NK-92 (cell line): ENCODE data around the gene THRAP3.

Experiments
- DNase-seq: peaks from one replicate; lab custom pipeline; 2025; ENCODE audit not compliant: unreplicated experiment; lab: John Stamatoyannopoulos, UW

Gene THRAP3

DNA sequence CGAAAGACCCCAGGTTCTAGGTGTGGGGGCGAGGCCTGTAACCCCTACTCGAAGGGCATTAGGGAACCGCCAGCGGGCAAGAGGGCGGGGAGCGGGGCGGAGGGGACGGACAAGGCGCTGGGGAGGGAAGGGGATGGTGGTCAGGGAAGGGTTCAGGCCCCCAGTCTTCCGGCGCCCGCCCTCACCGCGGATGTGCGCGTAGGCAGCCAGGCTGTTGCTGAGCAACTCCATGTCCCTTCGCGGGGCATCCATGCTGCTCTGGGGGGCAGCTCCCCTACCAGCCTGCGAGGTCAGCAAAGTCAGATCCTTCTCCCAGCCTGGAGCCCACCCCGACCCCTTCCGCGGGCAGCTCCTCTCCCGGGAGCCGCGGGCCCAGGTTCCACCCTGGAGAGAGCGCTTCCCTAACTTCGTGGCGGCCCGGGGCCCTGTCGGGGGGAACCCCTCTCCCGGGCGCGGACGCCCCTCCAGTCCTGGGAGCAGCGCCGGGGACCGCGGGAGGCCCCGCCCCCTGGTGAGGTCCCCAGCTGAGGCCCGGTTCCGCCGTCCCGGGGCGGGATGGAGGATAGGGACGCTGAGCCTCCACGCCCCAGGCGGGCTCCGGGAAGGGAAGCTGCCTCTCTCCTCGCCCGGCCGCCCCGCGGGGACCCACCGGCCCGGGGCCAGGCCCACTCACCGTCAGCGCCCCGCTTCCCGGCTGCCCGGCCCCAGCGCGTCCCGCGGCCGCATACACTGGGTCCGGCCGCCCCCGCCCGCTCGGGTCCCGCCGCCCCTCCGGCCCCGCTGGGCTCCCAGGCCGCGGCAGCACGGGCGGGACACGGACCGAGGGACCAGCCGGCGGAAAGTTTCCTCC lies 98.8 kb downstream of the THRAP3 start:
- DNase-seq, result no peak

DNA sequence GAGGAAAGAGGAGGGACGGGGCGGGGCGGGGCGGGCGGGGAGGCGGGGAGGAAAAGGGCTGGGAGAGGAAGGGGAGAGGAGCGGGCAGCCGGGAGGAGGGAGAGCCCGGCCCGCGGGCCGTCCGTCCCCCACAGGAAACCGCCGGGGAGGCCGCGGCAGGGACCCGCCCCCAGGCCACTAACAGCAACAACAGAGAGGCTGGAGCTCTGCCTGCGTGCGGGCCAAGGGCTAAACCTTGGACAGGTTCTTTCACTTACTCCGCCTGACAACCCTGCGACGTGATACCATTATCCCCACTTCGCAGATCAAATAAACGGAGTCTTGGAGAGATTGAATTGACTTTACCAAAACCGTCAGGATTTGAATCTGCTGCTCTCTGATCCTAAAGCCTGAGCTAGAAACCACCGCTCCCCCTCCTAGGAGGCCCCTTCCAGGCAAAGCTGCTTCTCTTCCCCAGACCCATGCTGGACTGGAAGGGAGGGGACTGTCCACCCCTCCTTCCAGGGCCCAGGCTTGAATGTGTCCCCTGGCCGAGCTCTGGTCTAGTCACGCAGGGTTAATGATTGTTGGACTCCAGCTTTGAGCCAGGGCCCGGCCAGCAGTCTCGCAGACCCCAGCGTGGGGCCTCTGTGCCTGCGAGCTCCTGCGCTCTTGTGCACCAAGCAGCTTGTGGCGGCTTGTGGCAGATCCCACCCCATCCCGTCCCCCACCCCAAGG lies 99.6 kb downstream of the THRAP3 start, which contains the start of gene EVA1B:
Gene EVA1B, minus strand, starts transcription at position 10 of the 717 bp plus-strand sequence. CDS start 608 bp downstream, outside the sequence.
- DNase-seq, result no peak

DNA sequence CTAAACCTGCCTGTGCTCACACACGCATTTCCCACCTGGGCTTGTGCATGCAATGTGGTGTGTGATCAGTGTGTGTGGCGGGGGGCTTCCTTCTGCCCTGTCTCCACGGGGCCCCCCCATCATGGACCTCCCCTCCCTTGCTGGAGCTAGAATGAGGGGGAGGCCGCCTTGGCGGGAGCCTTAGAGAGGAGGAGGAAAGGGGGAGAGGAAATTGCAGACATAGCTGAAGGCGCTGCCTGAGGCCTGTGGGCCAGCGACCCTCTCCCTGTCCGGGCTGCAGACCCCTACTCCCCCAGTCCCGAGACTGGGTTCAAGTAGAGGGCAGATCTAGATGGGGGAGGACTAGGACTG lies 100.1 kb downstream of the THRAP3 start:
- no peak for DNase-seq

DNA sequence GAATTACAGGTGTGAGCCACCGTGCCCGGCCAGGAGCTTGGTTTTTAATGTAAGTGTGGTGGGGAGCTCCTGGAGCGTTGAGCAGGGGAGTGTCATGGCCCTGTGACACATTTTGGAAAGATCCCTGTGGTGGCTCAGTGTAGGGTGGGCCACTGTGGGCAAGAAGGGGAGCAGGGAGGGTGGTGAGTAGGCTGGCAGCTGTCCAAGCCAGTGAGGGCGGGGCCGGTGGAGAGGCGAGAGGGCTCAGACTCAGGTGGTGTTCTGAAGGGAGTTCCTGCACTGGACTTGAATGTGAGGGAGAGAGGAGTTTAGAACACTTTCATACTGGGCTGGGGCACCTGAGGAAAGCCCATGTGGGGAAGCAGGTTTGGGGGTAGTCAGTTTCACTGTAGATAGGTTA lies 102.3 kb downstream of the THRAP3 start:
- no peak for DNase-seq

DNA sequence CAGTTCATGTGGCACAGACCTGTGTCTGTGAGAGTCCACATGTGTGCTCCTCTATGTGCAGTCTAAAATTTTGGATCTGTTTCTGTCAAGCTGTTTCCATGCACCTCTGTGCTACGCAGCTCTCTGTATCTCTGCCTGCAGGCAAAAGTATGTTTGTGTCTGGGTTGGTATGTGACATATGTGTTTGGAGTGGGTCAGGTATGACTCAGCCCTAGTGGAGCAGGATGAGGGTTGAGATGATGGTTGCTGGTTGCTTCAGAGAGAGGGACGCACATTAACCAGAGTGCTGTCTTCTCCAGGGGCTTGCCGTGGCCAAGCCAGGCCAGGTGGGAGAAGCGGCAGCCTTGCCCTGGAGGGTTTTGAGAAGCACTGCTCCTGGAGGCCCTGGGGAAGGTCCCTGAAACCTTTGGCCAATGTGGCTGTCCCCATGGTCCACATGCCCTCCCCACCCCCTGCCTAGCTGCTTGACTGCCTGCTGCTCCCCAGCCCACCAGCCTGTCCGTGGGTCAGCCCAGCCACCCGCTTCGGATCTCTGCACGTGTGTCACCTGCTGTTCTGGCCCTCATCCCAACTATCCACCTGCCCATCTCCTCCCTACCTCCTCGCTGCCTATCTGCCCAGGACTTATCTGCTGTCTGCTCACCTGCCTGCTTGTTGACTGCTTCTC lies 103.3 kb downstream of the THRAP3 start:
- DNase-seq, result no peak

DNA sequence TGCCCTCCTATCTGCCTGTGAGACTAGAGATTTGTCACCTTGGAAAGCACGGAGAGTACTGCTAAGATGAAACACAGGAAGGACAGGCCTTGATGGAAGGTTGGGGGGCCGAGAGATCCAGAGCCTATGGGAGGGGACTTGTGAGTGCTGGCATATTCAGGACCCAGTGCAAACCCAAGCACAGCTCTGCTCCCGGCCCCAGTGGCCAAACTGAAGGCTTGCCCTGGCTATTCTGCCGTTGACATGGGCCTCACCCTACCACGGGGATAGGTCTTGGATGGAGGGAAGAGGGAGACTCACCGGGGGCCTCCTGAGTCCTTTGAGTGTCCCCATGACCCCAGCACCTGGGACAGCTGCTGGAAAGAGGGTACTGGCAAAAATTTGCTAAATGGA lies 103.8 kb downstream of the THRAP3 start:
- no peak for DNase-seq

DNA sequence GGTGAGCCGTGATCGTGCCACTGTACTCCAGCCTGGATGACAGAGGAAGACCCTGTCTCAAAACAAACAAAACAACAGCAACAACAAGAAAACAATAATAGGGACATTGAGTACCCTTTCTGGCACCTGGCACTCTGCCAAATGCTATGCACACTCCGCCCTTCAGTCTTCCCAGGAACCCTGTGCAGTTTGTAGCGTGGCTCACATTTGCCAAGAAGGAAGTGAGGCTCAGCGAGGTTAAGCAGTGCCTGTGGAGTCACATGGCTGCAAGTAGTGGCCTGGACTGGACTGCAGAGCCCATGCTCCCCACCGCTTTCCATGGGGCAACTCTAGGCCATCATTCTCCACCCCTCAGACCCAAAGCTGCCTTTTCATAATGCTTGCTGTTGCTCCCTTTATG lies 104.5 kb downstream of the THRAP3 start:
- no peak for DNase-seq

DNA sequence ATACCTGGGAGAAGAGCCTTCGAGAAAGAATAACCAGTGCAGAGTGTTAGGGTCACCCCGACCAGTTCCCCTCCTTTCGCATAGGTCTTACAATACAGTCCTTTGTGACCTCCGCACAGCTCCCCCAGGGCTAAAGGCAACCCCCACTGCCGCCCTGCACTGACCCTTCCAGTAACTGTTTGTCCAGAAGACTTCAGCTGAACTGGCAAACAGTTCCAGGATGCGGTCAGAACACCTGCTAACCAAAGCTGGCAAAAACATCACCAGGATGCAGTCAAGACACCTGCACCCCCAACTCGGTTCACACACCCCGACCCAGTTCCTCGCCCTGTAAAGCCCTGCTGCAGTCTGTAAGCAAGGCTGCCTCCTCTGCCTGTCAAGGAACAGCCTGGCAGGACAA lies 105.6 kb downstream of the THRAP3 start:
- no peak for DNase-seq

DNA sequence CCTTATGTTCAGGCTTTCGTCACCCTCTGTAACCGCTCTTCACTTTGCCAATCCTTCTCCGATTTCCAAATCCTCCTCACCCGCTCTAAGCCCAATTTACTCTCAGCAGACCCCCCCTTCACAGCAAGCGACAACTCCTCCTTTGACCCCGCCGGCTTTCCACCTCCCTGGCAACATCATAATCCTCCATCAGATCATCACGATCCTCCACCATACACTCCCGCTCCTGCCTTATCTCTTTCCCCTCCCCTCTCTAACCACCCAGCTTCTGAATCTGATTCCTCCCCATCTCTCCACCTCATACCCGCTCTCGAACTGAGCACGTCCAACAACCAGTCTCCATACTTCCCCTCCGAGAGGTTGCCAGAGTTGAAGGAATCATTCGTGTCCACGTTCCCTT lies 106.7 kb downstream of the THRAP3 start:
- no peak for DNase-seq

DNA sequence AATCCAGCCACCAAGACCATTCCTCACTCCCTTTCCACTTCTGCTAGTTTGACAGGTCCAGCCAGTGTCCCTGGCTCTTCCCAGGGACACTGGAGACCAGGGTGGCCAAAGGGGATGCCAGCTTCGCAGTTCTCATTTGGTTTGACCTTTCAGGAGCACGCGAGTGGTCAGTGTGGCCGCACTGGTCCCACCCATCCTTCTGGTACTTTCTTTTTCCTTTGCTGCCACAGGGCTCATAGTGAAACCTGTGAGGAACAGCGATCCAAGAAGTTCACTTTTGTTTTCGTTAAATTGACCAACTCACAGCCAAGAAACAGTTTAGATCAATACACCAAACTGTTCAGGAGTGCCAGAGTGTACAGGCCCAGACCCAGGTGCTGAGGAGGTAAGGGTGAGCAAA lies 113.6 kb downstream of the THRAP3 start:
- no peak for DNase-seq

DNA sequence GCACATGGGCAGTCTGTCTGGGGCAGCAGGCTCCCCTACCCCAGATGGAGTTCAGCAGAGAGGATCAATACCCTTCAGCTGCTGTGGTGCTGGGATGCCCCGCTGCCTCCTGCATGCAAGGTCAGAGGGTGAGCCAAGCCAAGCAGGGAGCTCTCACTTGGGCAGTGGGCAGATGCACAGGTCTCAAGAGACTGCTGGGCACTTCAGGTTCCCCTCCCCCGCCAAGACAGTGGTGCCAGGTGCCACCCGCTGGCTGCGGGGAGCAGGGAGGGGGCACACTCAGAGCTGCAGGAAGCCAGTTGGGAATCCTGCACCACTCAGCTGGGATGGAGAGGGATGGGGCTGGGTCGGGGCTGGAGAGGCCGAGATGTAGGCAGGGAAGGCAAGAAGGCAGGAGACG lies 115.0 kb downstream of the THRAP3 start:
- DNase-seq, result no peak

DNA sequence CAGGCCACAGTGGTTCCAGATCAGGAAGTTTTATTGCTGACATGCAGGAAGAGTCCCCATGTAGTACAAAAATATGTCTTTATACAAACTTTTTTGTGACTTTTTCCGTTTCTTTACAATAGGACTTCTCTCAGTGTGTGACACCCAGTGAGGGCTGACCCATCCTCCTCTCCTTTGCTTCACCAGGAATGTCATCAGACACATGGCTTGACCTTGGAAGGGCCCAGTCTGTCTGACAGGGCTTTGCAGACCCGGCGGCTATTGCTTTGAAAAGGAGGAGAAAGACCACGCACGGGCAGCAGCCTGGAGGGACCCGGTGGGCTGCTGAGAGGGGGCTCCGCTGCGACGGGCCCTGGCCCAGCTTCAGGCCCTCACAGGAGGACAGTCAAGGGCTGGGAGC lies 115.4 kb downstream of the THRAP3 start:
- no peak for DNase-seq

DNA sequence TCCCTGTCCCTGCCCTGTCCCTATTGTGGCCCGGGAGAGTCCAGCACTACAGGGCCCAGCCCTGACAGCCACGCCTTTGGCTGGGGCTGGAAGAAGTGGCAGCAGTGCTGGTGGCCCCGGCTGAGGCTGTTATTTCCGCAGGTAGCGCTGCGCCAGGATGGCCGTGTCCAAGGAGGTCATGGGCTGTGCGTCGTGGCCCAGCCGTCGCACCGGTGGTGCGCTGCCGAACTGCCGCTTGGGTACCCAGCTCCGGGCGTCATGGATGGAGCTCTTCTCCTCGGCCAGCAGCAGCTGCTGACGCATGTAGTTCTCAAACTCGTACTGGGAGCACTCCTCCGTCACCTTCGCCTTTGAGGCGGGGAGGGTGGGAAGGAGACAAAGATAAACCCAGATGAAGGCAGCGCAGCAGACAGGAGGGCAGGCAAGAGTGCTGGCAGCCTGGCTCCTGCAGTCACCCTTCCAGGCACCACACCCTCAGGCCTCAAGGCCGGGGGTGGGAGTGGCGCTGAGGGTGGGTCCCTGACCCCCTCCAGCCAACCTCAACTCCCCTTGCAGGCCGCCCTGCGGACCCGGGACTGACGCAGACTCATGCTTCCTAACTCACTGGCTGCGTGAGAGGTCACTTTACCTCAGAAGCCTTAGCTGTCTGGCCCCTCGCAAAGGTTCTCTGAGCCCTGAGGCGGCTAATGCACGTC lies 117.5 kb downstream of the THRAP3 start:
- DNase-seq, result no peak

DNA sequence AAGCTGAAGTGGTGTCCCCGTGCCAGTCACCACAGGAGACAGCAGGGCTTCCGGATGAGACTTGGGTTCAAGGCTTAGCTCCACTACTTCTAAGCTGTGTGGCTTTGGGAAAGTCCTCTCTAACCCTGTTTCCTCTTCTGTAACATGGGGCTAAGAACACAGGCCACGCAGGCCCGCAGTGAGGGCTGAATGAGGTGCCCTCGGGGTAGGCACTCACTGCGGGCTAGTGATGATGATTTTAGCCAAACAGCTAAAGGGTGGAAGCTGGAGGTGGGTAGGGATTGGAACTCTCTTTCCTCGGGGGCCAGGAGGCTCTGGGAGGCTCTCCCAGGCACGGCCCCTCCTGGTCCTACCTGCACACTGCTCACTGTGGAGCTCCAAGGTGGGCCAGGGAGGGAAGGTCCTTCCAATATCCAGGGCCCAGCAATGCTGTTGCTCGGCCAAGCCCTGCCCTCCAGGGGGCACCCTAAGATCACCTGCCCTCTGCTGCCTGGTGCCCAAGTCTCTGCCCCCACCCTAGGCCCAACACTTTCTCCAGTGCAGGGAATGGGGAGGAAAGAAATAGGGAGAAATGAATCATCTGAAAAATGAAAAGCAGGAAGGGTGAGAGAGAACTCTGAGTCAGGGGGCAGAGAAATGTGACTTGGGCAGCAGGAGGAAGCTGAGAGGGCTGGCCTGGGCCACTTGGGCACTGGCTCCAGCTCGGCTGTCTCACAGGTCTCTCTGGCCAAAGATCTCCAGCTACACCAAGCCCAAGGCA lies 118.4 kb downstream of the THRAP3 start:
- no peak for DNase-seq

DNA sequence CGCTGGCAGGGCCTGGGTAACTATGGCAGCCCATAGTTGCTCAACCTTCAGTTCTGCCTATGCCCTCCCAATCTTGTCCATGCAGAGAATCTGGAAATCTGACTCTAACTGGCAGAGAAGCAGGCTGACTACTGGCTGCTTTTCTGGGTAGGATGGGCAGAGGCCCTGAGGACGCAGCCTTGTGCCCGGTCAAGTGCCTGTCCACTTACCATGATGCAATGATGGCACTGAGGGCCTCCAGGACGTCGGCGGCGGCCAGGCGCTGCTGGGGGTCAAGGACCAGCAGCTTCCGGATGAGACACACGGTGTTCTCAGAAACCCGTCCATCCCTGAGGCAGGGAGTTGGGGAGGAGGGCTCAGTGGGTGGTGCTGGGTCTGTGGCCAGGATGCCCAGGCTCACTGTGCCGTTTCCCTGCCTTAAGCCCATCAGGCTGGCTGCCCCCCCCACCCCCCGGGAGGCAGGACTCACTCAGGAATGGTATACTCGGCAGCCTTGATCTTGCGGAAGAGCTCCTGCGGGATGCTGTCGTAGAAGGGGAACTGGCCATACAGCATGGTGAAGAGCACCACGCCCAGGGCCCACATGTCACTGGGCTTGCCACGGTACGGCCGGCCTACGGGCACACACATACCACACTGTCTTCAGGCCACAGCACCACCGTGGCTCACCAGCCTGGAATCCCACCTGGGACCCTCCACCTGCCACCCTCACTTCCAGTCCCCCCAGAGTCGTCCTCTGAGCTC lies 119.6 kb downstream of the THRAP3 start:
- DNase-seq, result no peak

DNA sequence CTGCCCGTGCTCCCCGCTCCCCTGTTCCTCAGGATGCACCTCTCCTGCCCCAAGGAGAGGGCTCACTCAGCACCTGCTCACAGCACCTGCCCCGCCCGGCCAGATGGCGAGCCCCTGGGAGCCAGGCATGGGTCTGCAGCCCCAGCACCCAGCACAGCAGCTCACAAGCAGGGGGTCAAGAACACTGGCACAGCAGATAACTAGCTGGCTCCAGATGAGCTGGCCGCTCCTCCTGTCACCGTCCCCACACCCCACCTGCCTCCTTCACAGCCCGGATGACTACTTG lies 120.1 kb downstream of the THRAP3 start:
- DNase-seq, result no peak

DNA sequence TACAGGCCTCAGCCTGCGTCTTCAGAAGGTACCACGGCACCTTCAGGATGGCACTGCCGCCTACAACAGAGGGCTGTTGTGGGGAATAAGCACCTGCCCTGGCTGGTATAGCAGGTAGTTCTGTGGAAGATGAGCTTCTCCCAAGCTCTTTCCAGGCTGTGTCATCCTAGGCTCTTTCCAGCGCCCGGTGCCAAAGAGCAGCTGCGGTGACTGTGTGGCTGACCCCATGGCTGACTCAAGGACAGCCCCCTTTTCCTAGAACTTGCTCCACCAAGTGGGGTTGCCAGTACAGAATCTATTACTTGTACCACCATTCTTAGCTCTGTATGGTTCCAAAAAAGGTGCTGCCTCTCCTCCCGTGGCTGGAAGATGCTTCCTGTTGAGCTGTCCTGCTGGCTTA lies 121.1 kb downstream of the THRAP3 start:
- DNase-seq, result no peak

DNA sequence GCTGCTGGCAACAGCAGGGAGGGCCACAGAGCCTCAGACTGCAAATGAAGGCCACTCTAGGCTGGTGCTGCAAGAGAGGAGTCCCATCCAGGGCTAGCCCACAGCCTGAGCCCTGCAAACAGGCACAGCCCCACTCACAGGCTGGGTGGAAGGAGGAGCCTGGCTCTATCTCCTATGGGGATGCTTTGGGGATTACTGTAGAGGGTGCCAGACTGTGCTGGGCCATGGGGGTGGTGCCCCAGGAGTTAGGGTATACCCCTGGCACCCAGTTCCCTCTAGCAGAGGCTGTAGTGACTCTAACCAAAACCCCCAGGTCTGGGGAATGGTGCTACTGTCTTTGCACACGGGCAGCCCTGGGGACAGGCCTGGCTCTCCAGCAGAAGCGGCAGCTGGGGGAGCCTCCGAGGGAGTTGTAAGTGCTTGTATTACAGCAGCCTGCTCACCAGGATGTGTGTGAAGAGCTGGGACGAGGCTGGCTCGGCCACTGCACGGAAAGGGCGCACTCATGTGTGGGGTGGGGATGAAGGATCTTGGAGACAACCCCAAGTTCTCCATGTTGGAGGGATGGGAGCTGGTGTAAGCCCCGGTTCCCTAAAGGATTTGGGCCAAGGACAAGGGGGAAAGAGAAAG lies 122.6 kb downstream of the THRAP3 start:
- no peak for DNase-seq

DNA sequence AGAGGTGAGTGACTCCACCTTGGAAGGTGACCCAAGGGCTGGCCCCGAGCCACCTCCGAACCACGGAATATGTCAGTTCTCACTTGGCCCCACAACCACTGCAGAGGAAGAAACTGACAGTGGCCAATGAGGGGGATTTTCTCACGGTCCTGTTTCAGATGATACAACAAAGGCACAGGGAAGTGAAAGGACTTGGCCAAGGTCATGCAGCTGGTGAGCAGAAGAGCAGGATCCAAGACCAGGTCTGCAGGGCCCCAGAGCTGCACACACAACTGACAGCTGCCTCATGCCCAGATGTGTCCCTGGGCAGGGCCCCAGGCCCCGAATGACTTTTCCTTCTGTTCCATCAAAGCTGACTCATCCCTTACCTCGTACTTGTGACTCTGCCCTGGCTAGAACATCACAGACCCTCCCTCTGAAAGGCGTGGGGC lies 125.0 kb downstream of the THRAP3 start:
- DNase-seq, result no peak

DNA sequence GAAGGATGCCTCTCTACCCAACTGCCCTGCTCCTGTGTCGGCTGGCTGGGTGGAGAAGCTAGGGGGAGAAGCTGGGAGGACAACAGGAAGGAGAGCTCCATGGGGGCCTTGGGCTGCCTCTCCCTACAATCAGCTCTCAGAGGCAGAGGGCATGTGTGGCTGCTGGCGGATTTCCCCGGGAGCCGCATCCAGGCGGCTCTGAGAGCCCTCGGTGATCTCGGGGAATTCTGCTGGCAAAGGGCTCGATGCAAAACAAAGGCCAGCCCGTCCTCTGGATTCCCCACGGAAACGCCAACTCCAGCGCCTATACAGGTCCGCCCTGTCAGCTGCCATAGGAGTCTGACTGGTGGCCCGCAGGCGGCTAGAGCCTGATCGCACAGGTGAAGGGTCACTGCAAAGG lies 125.6 kb downstream of the THRAP3 start:
- no peak for DNase-seq
